Midbrain (tissue), 1 donor: ENCODE results near the gene BYSL.

ENCODE experiments used
- DNase-seq: peaks from one replicate; lab custom pipeline; 2025; lab: John Stamatoyannopoulos, UW

Gene BYSL

GRCh38 chr6:41914869-41915530 is 6.3 kb upstream of the BYSL start:
- no peak for DNase-seq

GRCh38 chr6:41917528-41917927 is 3.8 kb upstream of the BYSL start:
- no peak for DNase-seq

- no peak for DNase-seq
Measured at GRCh38 chr6:41921712-41921998, 356 bp downstream of the BYSL start.

GRCh38 chr6:41922154-41922553 is 855 bp downstream of the BYSL start:
- no peak for DNase-seq

- no peak for DNase-seq
Measured at GRCh38 chr6:41927253-41927652, 6.0 kb downstream of the BYSL start.

- no peak for DNase-seq
Measured at GRCh38 chr6:41929924-41930323, 8.6 kb downstream of the BYSL start.

- DNase-seq = no peak
Measured at GRCh38 chr6:41931792-41932191, 10.5 kb downstream of the BYSL start.

GRCh38 chr6:41932378-41932777 is 11.1 kb downstream of the BYSL start:
- no peak for DNase-seq

- DNase-seq = no peak
Measured at GRCh38 chr6:41934278-41935192, 13.2 kb downstream of the BYSL start.

GRCh38 chr6:41935193-41935574 is 13.9 kb downstream of the BYSL start:
- no peak for DNase-seq

- DNase-seq = no peak
Measured at GRCh38 chr6:41935685-41936072, 14.4 kb downstream of the BYSL start.

- DNase-seq = peak; percentile 89
Measured at GRCh38 chr6:41936073-41936837, 15.0 kb downstream of the BYSL start.

GRCh38 chr6:41937472-41937860 is 16.2 kb downstream of the BYSL start:
- DNase-seq = no peak

GRCh38 chr6:41937861-41938574 is 16.7 kb downstream of the BYSL start:
- DNase-seq = no peak

- no peak for DNase-seq
Measured at GRCh38 chr6:41938590-41939175, 17.4 kb downstream of the BYSL start.

- no peak for DNase-seq
Measured at GRCh38 chr6:41939176-41939847, 18.0 kb downstream of the BYSL start.

GRCh38 chr6:41939848-41940758 is 18.8 kb downstream of the BYSL start:
- DNase-seq = no peak

- DNase-seq = no peak
Measured at GRCh38 chr6:41940759-41941279, 19.5 kb downstream of the BYSL start.

- peak; percentile 93 for DNase-seq
Measured at GRCh38 chr6:41941280-41942066, 20.2 kb downstream of the BYSL start, which contains the start of gene CCND3. Gene CCND3, minus strand, starts transcription at chr6:41941808. Its CDS starts 159 bp downstream, at chr6:41941649.
